NCI-H524 (cell line): ENCODE results near the gene PCMTD2.

Source experiments
- DNase-seq, 2 experiments: peaks; one replicate each; lab custom pipeline; 2025; lab: John Stamatoyannopoulos, UW

The PCMTD2 gene

DNA sequence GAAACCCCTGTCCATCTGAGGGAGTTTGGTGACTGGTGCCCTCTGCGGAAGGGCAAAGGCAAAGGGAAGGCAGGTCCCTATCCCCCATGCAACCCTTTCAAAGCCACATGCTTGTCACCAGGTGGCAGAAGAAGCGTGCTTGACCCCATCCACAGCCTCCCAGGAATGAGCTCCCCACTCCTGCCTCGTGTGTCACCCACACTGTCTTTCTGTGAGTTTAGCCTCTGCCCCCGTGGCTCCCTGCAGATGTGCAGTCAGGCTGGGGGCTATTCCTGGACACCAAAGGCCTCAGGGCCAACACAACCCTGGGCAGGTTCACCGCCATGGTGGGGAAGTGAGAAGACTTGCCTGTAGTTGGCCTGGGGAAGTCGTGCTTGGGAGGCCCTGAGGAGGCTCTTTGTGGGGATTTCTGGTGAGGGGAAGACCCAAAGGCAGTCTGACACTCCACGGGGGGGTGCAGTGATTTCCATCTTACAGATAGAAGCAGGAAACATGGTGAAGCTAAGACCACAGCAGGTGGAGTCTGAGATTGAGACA, 16.6 kb upstream of the PCMTD2 start:
- DNase-seq = no peak

DNA sequence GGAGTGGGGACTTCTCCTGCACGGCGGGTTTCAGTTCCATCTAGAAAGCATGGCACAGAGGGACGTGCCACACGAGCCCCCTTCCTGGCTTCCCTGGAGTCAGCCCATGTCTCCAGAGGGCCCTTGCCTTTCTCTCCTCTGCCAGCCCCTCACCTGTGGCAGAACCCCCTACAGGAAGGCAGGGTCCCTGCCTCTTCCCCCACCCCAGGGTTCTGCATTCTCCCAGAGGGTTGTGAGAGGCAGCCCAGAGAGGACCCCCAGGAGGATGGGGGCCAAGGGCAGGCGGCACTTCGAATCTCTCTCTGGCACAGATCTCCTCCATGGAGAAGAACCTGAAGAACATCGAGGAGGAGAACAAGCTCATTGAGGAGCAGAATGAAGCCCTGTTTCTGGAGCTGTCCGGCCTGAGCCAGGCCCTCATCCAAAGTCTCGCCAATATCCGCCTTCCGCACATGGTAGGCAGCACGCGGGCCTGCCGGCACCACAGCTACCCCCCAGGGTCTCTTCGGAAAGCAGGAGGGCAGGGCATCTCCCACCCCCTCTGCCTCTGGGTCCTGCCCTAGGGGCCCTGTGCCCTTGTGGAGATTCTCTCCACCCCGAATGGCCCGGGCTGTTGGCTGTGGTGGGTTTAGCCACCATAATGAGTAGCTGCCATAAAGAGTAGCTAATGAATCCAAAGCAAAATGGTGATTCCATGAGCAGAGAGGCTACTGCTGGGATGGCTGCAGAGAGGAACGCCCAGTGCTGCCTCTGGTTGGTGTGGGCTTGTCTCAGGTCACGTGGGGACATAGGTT, 15.9 kb upstream of the PCMTD2 start:
- DNase-seq = no peak

DNA sequence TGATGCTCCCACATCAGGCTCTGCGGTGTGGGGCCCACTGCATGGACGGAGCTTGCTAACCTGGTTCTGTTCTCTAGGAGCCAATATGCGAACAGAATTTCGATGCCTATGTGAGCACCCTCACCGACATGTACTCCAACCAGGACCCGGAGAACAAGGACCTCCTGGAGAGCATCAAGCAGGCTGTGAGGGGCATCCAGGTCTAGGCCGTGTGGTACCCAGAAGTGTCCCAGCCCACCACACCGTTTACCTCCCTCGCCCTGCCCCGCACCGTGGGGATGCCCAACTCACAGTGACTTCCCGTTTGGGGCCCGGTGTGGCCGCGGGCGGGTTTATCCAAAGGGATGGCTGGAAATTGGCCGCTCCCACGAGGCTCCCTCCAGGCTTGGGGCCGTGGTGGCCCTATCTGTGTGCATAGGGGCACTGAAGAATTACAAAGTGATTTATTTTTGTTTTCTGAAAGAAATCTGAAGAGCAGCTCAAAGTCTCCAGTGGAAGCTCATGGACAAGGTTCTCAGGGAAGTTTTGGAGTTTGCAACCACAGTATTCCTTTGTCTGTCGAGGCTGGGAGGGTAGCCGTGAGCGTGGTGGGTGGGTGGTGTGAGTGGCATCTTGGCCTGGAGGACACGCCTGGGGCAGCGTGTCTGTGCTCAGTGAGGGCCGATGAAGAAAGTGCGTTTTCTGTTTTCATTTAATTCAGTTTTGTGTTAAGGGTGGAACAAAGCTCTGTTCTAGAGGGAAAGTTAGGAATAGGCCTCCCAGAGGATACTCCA, 15.1 kb upstream of the PCMTD2 start:
- no peak for DNase-seq

DNA sequence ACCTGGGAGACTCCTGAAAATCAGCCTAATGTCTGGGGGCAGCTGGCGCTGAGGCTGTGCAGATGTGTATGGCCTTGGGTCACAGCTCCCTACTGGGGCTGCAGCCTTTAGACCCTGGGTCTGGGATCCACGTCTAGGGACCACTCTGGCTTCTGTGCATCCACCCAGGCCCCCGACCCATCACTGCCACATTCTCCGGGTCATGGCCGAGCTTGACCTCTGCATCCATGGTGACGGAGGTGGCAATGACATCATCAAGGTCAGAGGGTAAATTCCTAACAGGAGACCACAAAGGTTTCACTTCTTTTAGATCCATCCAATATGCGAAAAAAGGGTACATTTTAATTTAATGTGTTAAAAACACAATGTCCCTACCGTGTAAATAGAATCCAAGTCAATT, 14.5 kb upstream of the PCMTD2 start:
- no peak for DNase-seq

DNA sequence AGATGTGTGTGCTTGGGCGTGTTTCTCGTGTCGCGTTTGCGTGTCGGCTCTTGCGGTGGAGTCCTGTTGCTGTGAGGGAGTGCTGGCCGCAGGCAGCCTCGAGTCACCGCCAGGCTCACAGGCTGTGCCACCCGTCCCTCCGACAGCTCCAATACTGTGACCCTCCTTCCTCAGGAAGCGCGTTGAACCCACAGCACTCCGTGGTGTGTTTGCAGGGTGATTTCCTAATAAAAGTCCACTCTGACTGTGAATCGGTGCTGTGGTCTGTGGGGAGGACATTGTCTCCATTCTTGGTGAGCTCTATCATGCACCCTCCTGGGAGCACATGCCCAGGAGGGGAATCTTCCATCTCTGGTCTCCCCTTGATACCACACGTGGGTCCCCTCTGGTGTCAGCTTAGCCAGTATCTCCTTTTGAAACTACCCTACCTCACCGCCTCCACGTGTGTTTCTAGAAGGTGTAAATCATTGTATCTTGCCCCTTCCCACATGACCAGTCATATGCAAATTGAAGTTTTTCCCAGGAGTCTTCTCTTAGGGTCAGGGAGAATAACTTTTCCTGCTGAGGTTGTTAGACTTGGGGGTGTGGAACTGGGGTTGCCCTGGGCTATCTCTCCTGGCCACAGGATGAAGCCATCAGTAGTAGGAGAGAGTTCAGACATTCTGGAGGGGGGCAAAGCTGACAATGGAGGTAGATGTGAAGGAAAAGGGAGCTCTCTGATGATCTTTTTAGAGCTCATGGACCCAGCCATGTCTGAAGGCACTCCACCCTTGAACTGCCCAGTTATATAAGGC, 13.3 kb upstream of the PCMTD2 start:
- no peak for DNase-seq

DNA sequence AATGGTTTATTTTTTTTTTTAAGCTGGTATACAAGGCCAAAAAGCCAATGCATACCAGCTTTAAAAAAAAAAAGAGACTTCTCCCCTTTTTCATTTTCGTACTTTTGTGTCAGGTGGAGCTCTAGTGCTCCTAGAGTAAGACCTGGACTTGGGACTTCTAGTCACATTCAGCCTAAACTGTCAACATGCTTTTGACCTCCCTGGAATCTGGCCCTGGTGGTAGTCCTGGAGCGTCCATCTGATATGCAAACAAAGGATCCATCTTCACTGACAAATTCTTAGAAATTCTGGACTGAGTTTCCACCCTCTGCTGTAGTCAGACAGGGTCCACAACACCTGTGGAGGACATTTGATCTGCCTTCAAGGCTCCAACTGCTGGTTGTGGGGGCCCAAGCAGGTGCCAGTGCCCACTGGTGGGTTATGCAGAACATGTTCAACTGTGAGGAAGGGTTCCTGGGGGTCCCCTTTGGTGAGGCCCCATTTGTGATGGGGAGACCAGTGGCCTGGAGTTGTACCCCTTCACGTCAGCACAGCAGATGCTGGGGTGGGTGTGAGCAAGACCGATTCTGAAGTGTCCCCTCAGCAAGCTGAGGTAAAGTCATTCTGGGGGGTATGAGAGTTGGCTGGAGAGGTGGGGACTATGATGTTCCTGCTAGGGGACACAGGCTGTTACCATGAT, 12.6 kb upstream of the PCMTD2 start:
- DNase-seq = no peak

DNA sequence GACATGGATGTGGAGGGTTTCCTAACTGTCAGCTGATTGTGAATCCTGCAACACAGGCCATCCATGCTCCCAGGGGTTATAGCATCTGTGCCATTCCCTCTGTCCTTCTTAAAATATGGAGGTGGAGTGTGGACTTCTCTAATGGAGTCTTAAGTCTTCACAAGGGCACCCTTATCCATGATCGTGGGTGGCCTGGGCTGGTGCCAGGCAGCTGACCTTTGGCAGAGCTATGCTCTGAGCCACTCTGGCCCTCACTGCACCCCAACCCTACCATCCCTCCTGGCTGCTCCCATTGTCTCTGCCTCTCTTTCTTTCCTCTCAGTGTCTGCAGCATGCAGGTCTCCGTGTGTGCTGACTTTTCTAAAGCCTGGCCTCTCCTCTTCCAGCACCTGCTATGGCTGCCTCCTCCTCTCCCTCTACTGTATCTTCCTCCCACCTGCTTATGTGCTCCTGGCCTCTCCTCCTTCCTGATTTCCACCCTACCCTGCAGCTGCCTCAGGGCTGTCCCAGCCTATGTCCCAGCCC, 11.2 kb upstream of the PCMTD2 start:
- DNase-seq = no peak

DNA sequence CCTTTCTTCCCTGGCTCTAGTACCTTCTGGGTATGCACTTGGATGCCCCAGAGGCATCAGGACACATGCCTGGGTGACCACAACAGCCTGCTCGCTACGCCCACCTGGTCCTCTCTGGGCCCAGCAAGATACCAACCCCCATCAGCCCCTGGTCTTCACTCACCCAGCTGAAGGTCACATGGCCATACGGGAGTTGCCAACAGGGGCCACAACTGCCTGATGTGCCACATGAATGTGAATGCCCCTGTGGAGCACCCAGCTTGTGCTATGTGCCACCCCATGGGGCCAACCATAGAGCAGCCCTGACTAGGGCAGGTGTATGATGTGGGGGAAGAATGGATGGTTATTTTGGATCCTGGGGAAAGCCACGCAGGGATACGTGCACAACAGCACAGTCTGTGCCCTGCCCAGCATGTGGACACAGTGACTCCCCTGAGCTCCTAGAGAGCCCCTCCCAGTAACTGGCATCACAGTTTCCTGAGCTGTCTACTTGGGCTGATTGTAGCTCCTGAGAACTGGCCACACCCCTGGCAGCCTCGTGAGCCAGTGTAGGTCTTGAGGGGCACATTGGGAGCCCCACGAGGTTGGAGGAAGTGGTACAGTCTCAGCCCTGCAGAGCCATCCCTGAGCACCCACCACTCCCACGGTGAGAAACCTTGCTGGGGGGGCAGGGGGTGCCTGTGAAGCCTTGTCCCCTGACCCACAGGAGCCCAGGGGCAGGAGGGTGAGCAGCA, 10.5 kb upstream of the PCMTD2 start:
- DNase-seq = no peak

DNA sequence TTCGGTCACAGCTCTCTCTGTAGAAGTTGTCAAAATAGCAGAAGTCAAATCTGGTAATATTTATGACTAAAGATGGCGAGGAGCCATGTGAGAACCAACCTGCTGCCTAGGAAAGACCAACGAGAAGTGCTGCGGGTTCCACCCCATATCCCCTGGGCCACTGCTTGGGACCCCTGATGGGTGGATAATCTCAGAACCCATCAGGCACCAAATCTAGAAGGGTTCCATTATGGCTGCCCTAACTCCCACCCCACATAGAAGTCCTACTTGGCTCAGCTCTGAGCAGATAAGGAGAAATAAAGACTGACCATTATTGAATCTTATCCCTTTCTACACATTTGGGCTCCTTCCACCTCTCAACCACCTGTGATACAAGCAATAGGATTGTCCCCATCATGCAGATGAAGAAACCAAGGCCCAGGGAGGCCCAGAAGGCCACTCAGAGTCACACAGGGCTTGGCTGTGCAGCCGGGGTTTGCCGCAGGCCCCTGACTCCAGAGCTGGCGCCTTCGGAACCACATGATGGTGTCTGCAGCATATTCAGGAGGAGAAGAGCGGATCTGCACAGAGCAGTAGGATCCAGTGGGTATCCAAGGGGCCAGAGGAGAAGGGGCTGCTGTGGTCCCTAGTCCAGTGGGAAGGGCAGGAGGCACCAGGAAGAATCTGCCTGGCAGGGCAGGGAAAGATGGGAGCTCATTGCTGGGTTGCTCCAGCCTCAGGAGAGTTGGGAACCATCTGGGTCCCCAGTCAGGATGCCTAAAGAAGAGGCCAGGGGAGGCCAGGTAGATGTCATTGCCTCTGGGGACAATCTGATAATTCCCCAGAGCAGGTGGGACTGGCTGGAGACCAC, 9.6 kb upstream of the PCMTD2 start:
- DNase-seq = no peak

DNA sequence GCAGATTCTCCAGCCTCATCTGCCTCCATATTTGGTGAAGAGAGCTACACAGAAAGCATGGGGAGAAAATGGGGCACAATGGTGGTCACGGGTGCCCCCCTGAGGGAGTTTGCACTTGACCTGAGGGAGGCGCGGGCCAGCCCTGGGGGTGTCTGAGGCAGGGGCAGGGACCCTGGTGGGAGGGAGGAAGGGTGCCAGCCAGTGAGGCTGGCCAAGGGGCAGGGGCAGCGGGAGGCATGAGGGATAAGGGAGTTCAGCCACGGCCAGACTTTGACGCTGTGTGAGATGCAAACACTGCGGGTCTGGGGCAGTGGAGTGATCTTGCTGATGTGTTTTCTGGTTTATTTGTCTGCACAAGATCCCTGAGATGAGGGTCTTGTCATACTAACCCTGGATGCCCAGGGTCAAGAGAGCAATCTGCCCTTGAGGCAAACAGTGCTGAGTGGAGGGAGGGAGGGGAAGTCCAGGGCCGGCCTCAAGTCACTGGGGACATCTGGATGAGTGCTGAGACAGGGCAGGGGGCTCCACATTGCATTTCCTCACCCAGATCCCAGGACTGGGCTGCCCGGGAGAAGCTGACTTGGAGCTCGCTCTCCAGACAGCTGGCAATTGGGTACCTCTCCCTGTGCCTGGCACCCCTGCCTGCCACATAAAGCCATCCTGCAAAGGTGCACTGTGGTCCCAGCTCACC, 8.8 kb upstream of the PCMTD2 start:
- DNase-seq = no peak

DNA sequence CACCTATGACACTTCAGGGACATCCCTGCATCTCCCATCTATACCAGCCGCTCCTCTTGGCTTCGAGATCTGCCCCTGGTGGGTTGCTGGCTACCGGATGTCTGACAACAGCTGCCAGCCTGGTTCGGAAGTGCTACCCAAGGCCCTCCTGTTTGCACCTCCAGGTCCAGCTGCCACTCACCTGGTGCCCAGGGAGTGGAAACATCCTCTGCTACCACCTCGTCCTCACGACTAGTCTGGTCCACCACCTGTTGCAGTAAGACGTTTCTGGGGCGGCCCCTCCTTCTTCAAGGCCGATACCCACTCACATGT, 8.3 kb upstream of the PCMTD2 start:
- no peak for DNase-seq

DNA sequence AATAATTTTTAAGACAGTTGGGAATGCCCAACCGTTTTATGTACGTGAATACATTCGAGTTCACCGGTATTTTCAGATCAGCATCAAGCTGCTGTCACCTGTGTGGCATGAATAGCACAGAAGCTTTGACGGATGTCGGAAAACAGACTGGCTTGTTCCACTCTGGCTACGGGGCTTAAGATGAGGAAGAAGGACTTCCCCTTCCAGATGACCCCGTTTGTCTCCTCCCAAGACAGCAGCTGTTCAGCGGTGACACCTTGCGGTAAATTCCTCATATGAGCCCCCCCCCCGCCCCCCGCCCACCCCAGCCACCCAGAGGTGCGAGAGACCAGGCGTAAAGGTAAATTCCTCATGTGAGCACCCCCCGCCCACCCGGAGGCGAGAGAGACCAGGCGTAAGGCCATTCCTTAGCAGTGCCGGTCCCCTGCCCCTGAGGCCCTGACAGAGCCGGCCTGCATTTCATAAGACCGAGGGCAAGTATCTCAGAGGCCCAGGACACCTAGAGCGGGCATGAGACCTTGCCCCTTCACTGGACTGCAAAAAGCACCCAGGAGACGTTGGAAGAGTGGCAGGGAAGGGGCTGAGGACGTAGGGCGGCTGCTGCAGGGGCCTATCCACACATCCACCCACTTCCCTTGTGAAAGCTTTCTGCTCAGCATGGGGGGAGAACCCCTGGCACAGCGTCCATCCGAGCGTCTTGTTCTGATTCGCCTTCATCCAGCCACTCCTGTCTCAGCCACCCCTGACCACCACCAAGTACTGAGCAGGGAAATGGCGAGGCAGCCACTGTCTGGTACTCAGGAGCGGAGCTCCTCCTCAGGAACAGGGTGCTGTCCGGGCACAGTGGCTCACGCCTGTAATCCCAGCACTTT, 7.3 kb upstream of the PCMTD2 start:
- DNase-seq = no peak

DNA sequence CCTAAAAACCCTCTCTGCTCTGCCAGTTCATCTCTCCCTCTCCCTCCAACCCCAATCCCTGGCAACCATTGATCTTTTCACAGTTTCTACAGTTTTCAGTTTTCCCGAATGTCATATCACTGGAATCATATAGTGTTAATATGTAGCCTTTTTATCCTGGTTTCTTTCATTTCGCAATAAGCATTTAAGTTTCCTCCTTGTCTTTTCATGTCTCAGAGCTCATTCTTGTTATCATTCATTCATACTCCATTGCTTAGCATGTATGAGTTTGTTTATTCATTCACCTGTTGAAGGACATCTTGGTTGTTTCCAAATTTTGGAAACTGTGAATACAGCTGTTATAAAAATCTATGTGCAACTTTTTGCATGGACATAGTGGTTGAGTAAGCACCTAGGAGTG, 5.5 kb upstream of the PCMTD2 start:
- DNase-seq = no peak

DNA sequence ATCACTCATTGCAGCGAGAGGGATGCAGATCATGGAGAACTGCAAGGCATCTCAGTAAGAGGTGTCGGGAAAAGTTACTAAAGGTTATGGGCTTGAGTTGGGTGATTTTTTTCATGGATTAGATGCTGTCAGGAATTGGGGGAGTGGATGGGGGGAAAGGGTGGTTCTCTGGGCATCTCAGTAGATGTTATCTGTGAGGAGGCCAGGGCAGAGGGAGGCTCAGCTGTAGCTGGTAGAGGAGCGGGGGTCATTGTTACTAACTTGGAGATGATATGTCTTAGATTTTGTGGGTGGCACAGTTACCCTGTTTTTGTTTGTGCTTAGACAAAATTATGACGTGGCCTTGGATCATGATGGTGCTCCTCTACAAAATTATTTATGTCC, 2.6 kb upstream of the PCMTD2 start:
- no peak for DNase-seq

DNA sequence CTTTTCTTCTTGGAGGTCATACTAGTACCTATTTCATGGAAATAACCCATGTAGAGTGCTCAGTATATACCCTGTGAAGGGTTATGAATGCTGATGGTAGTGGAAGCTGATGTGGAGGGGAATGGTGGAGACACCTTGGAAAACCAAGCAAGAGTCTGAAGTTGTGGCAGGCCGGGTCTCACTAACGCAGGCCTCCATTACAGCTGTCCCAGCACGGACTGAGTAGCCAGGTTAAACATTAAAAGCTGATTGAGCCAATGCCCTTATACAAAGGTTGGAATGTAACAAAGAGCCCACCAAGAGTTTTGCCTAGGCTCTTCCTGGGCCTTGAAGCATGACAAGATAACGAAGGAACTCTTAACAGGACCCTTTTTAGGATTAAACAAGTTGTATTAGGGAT, 2.1 kb upstream of the PCMTD2 start:
- no peak for DNase-seq

DNA sequence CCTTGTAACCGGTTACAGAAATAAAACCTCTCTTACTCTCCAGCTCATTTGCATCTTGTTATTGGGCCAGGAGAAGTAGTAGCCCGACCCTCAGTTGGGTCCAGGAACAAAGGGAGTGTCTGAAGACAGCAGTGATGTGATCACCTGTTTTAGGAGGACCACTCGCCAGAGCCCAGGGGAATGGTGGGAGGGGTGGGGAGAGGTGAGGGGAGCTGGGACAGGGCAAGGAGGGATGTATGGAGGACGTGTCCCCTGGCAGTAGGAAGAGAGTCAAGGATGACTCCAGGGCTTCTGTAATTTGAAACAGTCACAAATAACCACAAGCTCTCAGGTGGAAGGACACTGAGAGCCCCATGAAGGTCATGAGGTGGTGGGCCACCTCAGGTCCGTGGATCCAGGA, 1.4 kb upstream of the PCMTD2 start:
- no peak for DNase-seq

DNA sequence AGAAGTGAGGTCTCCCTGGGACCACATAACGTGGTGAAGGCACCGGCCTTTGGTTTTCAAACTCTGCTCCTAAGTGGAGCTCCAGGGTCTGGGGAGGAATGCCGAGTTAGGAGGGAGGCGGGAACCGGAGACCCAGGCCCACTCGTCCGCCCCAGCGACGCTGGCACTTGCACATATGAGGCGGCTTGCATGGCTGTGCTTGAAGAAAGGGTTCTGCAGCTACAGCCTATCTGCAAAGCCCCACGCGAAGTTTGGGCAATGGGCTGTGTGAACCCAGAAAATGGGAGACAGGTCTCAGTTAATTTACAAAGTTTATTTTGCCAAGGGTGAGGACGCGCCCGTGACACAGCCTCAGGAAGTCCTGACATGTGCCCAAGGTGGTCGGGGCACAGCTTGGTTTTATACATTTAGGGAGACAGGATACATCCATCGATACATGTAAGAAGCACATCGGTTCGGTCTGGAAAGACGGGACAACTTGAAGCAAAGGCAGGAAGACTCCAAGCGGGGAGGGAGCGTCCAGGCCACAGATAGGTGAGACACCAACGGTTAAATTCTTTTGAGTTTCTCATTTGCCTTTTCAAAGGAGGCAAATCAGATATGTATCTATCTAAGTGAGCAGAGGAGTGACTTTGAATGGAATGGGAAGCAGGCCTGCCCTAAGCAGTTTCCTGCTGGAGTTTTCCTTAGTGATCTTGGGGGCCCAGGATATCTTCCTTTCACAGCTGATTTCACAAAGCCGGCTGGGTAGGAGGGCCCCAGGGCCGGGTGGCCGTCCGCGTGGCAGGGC, 782 bp upstream of the PCMTD2 start:
- no peak for DNase-seq
